ENCODE data around the gene PROC. TPM values are rescaled to one million over a fixed set of nuclear protein-coding genes. Genes with fewer than 3 reads are reported as not detected.

The PROC gene
- total RNA-seq, 1 experiment from 2014 or later = 0.58 TPM

- no peaks in the 10 kb centered on the region for H3K79me2 ChIP-seq (ENCODE audit: low read length)
- CTCF ChIA-PET = no interaction called here
- no peaks in the 10 kb centered on the region for H4K20me1 ChIP-seq (ENCODE audit: low read length)
- no peaks in the 10 kb centered on the region for H3F3A ChIP-seq (ENCODE audit: low read length, unreplicated experiment)
- no peaks in the 10 kb centered on the region for H3K9me3 ChIP-seq (ENCODE audit: low read length)
- POLR2A ChIA-PET (ENCODE audit: unreplicated experiment) = no interaction called here
- ATAC-seq (no peak), DNase-seq (no peak)
- H3K27ac ChIP-seq (ENCODE audit: low read length) = no peak overlapping the region
- H3K27me3 ChIP-seq (ENCODE audit: low read length) = peaks cover 6% of the 10 kb centered on the region
- TF ChIP-seq EZH2phosphoT487 (IDR thresholded peaks at IDR 0.05; ENCODE audit: borderline replicate concordance, low read length) (no peak), CTCF (conservative IDR thresholded peaks at IDR 0.05; ENCODE audit: low read depth, low read length) (no peak)
- no peak overlapping the region for H3K9ac ChIP-seq (ENCODE audit: low read length)
- no peak overlapping the region for H3K4me2 ChIP-seq (ENCODE audit: low read length)
- H3K4me1 ChIP-seq (ENCODE audit: insufficient read depth, low read length) = peaks cover 7% of the 10 kb centered on the region; the same call in 1 of the 2 replicates
- no peaks in the 10 kb centered on the region for H3K36me3 ChIP-seq (ENCODE audit: low read depth, low read length)
- H3K4me3 ChIP-seq (ENCODE audit: low read length) = no peak overlapping the region
- no TSS peak for BruUV-seq (replicated peaks)
- no peaks in the 10 kb centered on the region for H3K9me2 ChIP-seq (replicated peaks; ENCODE audit: low read length)
- intact Hi-C loops (cut with micrococcal nuclease) = no loop called here
- no peak overlapping the region for H2AFZ ChIP-seq (ENCODE audit: low read length)
These were observed 9.3 kb downstream of the PROC start for GRCh38 chr2:127427376-127428056.

- ChIA-PET POLR2A (ENCODE audit: unreplicated experiment) (no interaction called here), CTCF (no interaction called here)
- Histone ChIP-seq H3F3A (ENCODE audit: low read length, unreplicated experiment) (no peaks in the 10 kb centered on the region), H3K27ac (ENCODE audit: low read length) (no peak overlapping the region), H4K20me1 (ENCODE audit: low read length) (no peaks in the 10 kb centered on the region), H3K79me2 (ENCODE audit: low read length) (no peaks in the 10 kb centered on the region), H3K4me3 (ENCODE audit: low read length) (no peak overlapping the region), H3K4me1 (ENCODE audit: insufficient read depth, low read length) (peaks cover 5% of the 10 kb centered on the region; the same call in 1 of the 2 replicates), H2AFZ (ENCODE audit: low read length) (no peak overlapping the region), H3K9me2 (replicated peaks; ENCODE audit: low read length) (no peaks in the 10 kb centered on the region), H3K9ac (ENCODE audit: low read length) (no peak overlapping the region), H3K36me3 (ENCODE audit: low read depth, low read length) (no peaks in the 10 kb centered on the region), H3K27me3 (ENCODE audit: low read length) (peaks cover 4% of the 10 kb centered on the region), H3K9me3 (ENCODE audit: low read length) (no peaks in the 10 kb centered on the region), H3K4me2 (ENCODE audit: low read length) (no peak overlapping the region)
- ATAC-seq = no peak
- no peak for TF ChIP-seq EZH2 (IDR thresholded peaks at IDR 0.05; ENCODE audit: low read length, unreplicated experiment)
- no peak for TF ChIP-seq EZH2phosphoT487 (IDR thresholded peaks at IDR 0.05; ENCODE audit: borderline replicate concordance, low read length)
- TF ChIP-seq CTCF (conservative IDR thresholded peaks at IDR 0.05; ENCODE audit: low read depth, low read length) = no peak
- no peak for DNase-seq
- no TSS peak for BruUV-seq (replicated peaks)
- intact Hi-C loops (cut with micrococcal nuclease) = no loop called here
These were observed 10.0 kb downstream of the PROC start for GRCh38 chr2:127428057-127428814.

GRCh38 chr2:127428815-127429109, 10.5 kb downstream of the PROC start:
- Histone ChIP-seq H3K4me3 (ENCODE audit: low read length) (no peak overlapping the region), H3K27me3 (ENCODE audit: low read length) (no peaks in the 10 kb centered on the region), H3K4me2 (ENCODE audit: low read length) (no peak overlapping the region), H3K4me1 (ENCODE audit: insufficient read depth, low read length) (0 out of 2 replicates have a peak, but pooled peaks cover under 1% of the 10 kb centered on the region), H2AFZ (ENCODE audit: low read length) (no peak overlapping the region), H3K9me3 (ENCODE audit: low read length) (no peaks in the 10 kb centered on the region), H3K9me2 (replicated peaks; ENCODE audit: low read length) (no peaks in the 10 kb centered on the region), H4K20me1 (ENCODE audit: low read length) (no peaks in the 10 kb centered on the region), H3K9ac (ENCODE audit: low read length) (no peak overlapping the region), H3K27ac (ENCODE audit: low read length) (no peak overlapping the region), H3F3A (ENCODE audit: low read length, unreplicated experiment) (no peaks in the 10 kb centered on the region), H3K36me3 (ENCODE audit: low read depth, low read length) (no peaks in the 10 kb centered on the region), H3K79me2 (ENCODE audit: low read length) (no peaks in the 10 kb centered on the region)
- intact Hi-C loops (cut with micrococcal nuclease) = no loop called here
- no TSS peak for BruUV-seq (replicated peaks)
- ChIA-PET CTCF (interaction anchor here (0.6 kb wide), 1 partner anchor 9 kb away, joined by 3 read pairs; no protein-coding TSS in a partner anchor), POLR2A (ENCODE audit: unreplicated experiment) (no interaction called here)
- TF ChIP-seq CTCF (conservative IDR thresholded peaks at IDR 0.05; ENCODE audit: low read depth, low read length) = no peak
- no peak for DNase-seq
- no peak for ATAC-seq

All from PC-3 (cell line).